Measurements from ENCODE around the gene RASSF7. TPM values are rescaled to one million over a fixed set of nuclear protein-coding genes. Genes with fewer than 3 reads are reported as not detected.

The RASSF7 gene
- total and polyA plus RNA-seq, 9 donors, result 4.7 to 163 (median 9.4) TPM; not detected in 1

DNA sequence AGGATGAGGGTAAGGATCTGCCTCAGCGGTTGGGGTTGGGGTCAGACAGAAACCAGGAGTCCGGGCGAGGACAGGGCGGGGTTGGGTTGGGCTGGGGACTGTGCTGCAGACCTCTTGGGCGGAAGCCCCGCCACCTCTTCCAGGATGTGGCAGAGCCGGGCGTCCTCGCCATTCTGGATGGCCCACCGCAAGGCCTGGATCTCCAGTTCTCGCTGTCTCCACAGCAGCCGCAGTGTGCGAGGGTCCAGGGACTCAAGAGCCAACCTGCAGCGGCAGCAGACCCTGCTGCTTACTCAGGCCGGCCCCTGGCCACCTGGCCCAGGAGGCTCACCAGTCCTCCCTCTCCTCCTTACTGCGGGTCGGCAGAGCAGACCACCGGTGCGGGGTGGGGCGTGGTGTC, 2.3 kb upstream of the RASSF7 start:
- no peak overlapping the region for H3K4me3 ChIP-seq
- H3K27me3 ChIP-seq, result peaks cover 3% of the 10 kb centered on the region
- TF ChIP-seq, protein P1, sequence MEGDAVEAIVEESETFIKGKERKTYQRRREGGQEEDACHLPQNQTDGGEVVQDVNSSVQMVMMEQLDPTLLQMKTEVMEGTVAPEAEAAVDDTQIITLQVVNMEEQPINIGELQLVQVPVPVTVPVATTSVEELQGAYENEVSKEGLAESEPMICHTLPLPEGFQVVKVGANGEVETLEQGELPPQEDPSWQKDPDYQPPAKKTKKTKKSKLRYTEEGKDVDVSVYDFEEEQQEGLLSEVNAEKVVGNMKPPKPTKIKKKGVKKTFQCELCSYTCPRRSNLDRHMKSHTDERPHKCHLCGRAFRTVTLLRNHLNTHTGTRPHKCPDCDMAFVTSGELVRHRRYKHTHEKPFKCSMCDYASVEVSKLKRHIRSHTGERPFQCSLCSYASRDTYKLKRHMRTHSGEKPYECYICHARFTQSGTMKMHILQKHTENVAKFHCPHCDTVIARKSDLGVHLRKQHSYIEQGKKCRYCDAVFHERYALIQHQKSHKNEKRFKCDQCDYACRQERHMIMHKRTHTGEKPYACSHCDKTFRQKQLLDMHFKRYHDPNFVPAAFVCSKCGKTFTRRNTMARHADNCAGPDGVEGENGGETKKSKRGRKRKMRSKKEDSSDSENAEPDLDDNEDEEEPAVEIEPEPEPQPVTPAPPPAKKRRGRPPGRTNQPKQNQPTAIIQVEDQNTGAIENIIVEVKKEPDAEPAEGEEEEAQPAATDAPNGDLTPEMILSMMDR (IDR thresholded peaks at IDR 0.05), result no peak
- TF ChIP-seq POLR2A (IDR thresholded peaks at IDR 0.05) (no peak), EP300 (IDR thresholded peaks at IDR 0.05) (no peak)
- DNase-seq, result no peak
- H3K27ac ChIP-seq, result no peak overlapping the region
- no peaks in the 10 kb centered on the region for H3K9me3 ChIP-seq
- no peaks in the 10 kb centered on the region for H3K36me3 ChIP-seq
- intact Hi-C loops (cut with DNase I), result loop anchor here in 1 of 4 donors (5.0 kb wide), 1 partner anchor 164 kb away; no protein-coding TSS in a partner anchor
- peaks cover 9% of the 10 kb centered on the region for H3K4me1 ChIP-seq (ENCODE audit: insufficient read depth)
- WGBS, 3 donors, result 82 to 87% (median 84%) methylated on average over 16 to 20 of the region's 20 CpGs

GRCh38 chr11:559020-559620, 1.6 kb upstream of the RASSF7 start:
- no peak overlapping the region for H3K4me3 ChIP-seq
- no peak overlapping the region for H3K27ac ChIP-seq
- H3K36me3 ChIP-seq, result no peaks in the 10 kb centered on the region
- TF ChIP-seq, protein P1 (IDR thresholded peaks at IDR 0.05), result no peak
- no peak for DNase-seq
- WGBS, 3 donors, result 79 to 83% (median 80%) methylated on average over 15 of the region's 15 CpGs
- peaks cover 9% of the 10 kb centered on the region for H3K4me1 ChIP-seq (ENCODE audit: insufficient read depth)
- intact Hi-C loops (cut with DNase I), result loop anchor here in 1 of 4 donors (5.0 kb wide), 1 partner anchor 163 kb away; no protein-coding TSS in a partner anchor
- no peaks in the 10 kb centered on the region for H3K27me3 ChIP-seq
- H3K9me3 ChIP-seq, result no peaks in the 10 kb centered on the region

DNA sequence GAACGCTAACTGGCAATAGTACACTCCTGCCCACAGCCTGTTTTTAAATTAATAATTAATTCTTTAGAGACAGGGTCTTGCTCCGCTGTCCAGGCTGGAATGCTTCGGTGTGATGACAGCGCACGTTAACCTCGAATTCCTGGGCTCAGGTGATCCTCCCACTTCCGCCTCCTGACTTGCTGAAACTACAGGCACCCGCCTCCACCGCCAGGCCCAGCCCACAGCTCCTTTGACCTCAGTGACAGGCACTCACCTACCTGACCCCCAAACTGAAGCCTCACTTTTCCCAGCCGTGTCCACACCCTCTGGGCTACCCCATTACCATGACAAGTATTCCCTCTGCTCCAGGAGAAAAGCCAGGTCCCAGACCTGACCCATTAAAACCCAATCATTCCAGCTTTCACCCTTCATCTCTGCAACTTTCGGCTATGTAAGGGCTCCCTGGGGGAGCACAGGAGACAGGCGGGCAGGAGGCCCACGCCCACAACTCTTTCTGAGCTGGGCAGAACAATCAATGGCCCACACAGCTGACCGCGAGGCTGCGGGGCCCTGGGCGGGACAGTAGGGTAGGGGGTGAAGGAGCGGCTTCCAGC, 962 bp upstream of the RASSF7 start:
- H3K27ac ChIP-seq, result no peak overlapping the region
- no peak for DNase-seq
- WGBS, 3 donors, result 79 to 82% (median 80%) methylated on average over 18 of the region's 18 CpGs
- no peaks in the 10 kb centered on the region for H3K27me3 ChIP-seq
- H3K4me3 ChIP-seq, result peak overlapping the region; percentile 56
- intact Hi-C loops (cut with DNase I), result loop anchor here in 1 of 4 donors (5.0 kb wide), 2 partner anchors 162 to 1267 kb away; no protein-coding TSS in a partner anchor
- TF ChIP-seq, protein P1 (IDR thresholded peaks at IDR 0.05), result no peak
- no peak for TF ChIP-seq EP300 (IDR thresholded peaks at IDR 0.05)
- TF ChIP-seq POLR2A (IDR thresholded peaks at IDR 0.05), result no peak
- H3K36me3 ChIP-seq, result no peaks in the 10 kb centered on the region
- H3K4me1 ChIP-seq (ENCODE audit: insufficient read depth), result peaks cover 9% of the 10 kb centered on the region
- no peaks in the 10 kb centered on the region for H3K9me3 ChIP-seq

DNA sequence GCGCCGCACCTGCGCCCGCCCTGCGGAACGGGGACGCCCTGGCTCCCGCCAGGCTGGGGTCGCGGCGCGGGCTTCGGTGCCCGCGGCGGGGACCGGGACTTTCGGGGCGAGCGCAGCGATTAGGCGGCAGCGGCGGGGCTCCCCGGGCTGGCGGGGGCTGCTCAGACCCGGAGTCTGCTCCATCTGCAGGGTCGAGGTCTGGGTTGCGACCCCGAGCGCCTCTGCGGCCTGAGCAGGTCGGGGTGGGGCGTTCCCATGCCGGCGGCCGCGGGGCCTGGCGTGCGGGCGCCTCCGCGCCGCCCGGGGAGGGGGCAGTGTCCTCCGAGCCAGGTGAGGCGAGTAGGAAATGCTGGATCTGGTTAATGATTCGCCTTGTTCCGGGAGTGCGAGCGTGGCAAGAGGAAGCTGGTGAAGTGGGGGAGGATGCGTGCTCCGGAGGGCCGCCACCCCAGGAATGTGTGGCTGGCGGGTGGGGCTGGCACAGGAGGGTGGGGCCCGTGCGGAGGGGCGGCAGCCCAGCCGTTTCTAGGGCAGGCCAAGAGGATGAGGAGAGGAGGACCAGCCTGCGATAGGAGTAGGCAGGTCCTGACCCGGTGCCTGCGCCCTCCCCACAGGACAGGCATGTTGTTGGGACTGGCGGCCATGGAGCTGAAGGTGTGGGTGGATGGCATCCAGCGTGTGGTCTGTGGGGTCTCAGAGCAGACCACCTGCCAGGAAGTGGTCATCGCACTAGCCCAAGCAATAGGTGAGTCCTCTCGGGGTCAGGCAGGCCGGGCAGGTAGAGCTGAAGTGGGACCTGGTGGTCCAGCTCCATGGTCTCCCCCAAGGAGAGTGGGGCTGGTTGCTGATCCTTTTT, 606 bp downstream of the RASSF7 start:
- Histone ChIP-seq H3K4me1 (ENCODE audit: insufficient read depth) (peaks cover 6% of the 10 kb centered on the region), H3K27me3 (no peaks in the 10 kb centered on the region), H3K9me3 (no peaks in the 10 kb centered on the region), H3K36me3 (no peaks in the 10 kb centered on the region), H3K4me3 (peak overlapping the region; percentile 56), H3K27ac (no peak overlapping the region)
- intact Hi-C loops (cut with DNase I), result loop anchor here in 1 of 4 donors (5.0 kb wide), 1 partner anchor 1266 kb away; no protein-coding TSS in a partner anchor
- TF ChIP-seq POLR2A (IDR thresholded peaks at IDR 0.05), result no peak
- TF ChIP-seq, protein P1 (IDR thresholded peaks at IDR 0.05), result no peak
- TF ChIP-seq EP300 (IDR thresholded peaks at IDR 0.05), result no peak
- 8 to 11% (median 10%) methylated on average over 53 to 67 of the region's 67 CpGs for WGBS, 3 donors
- DNase-seq, result peak in 2 of 5 donors; percentile 46 to 52
